Gastroesophageal sphincter (tissue), 3 donors: Measurements from ENCODE around the gene PSMD5.

ENCODE experiments used
- EP300 ChIP-seq: sonication (generic); formaldehyde crosslinking; IDR thresholded peaks from one replicate; pipeline ENCODE4 v1.6.1; 2017; ENCODE audit warnings: antibody characterized with exemption, mild to moderate bottlenecking
- POLR2A ChIP-seq, 2 donors: fragments of 450-650 bp; IDR thresholded peaks; one replicate each; pipeline ENCODE4 v1.6.1; 2017; ENCODE audit warnings: antibody characterized with exemption in 2 of 2, mild to moderate bottlenecking in 2 of 2, moderate library complexity in 1 of 2
- POLR2AphosphoS5 ChIP-seq: sonication (generic); formaldehyde crosslinking; IDR thresholded peaks from one replicate; pipeline ENCODE4 v1.6.1; 2017; ENCODE audit warnings: antibody characterized with exemption
- TF ChIP-seq, protein P1 (sequence below), 4 experiments: fragments of 200-600 bp in 2 of 4; fragments of 450-650 bp in 2 of 4; sonication (generic) in 1 of 4; IDR thresholded peaks; one replicate each; pipeline ENCODE4 v1.5.1; 2017 to 2019; ENCODE audit warnings: antibody characterized with exemption in 4 of 4, mild to moderate bottlenecking in 2 of 4, moderate library complexity in 2 of 4

DNA sequence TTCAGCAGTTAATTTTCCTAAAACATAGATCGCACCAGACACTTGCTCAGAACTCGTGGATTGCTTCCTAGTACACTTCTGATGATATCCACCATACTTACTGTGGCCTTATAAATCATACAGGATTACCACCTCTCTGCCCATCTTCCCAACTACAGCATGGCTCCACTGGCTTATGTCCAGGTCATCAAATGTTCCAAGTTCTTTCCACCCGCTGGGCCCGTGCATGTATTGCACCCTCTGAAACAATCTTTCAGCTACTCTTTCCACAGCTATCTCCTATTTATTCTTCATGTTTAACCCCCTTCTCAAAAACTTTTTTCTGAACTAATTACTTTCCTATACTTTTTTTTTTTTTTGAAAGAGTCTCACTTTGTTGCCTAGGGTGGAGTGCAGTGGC, 68.0 kb downstream of the PSMD5 start:
- no peak for TF ChIP-seq POLR2AphosphoS5
- TF ChIP-seq, protein P1, sequence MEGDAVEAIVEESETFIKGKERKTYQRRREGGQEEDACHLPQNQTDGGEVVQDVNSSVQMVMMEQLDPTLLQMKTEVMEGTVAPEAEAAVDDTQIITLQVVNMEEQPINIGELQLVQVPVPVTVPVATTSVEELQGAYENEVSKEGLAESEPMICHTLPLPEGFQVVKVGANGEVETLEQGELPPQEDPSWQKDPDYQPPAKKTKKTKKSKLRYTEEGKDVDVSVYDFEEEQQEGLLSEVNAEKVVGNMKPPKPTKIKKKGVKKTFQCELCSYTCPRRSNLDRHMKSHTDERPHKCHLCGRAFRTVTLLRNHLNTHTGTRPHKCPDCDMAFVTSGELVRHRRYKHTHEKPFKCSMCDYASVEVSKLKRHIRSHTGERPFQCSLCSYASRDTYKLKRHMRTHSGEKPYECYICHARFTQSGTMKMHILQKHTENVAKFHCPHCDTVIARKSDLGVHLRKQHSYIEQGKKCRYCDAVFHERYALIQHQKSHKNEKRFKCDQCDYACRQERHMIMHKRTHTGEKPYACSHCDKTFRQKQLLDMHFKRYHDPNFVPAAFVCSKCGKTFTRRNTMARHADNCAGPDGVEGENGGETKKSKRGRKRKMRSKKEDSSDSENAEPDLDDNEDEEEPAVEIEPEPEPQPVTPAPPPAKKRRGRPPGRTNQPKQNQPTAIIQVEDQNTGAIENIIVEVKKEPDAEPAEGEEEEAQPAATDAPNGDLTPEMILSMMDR (IDR thresholded peaks at IDR 0.05), result no peak
- TF ChIP-seq POLR2A (IDR thresholded peaks at IDR 0.05), result no peak
- no peak for TF ChIP-seq EP300
